IMR-90 (cell line): ENCODE results near the gene C6orf89. TPM values are rescaled to one million over a fixed set of nuclear protein-coding genes. Genes with fewer than 3 reads are reported as not detected.

ENCODE experiments used
- ATAC-seq: fragments of 200-7000 bp; cut with Tn5 transposase; 2 replicates; pipeline ENCODE4 v1.9.1; 2020; ENCODE audit warnings: low read depth, mild to moderate bottlenecking, moderate library complexity
- BruUV-seq: library from RNA; stranded (reverse); fragments of 400-500 nt; replicated peaks from 2 replicates; lab custom pipeline; 2021; lab: Mats Ljungman, UMichigan
- CTCF ChIA-PET: fragments of 300-600 bp; formaldehyde crosslinking; extraction: SDS; loops from one replicate; lab custom pipeline; 2021; ENCODE audit warnings: antibody characterized with exemption; lab: Yijun Ruan, JAX
- POLR2A ChIA-PET: fragments of 300-600 bp; sonication (Branson Sonifier 250); formaldehyde crosslinking; loops from one replicate; lab custom pipeline; 2022; ENCODE audit warnings: antibody characterized with exemption; ENCODE audit not compliant: unreplicated experiment; lab: Charles Lee
- DNase-seq: peaks from one replicate; pipeline ENCODE4 v3.0.0; 2013
- H2AFZ ChIP-seq: replicated peaks from 2 replicates; pipeline ENCODE3; 2013; ENCODE audit warnings: low read length, mild to moderate bottlenecking; ENCODE audit not compliant: poor library complexity
- H2AK5ac ChIP-seq: 2 replicates; pipeline ENCODE4 v1.6.1; 2013; ENCODE audit warnings: low read depth, low read length, inconsistent platforms
- H2AK9ac ChIP-seq: replicated peaks from 2 replicates; pipeline ENCODE3; 2013; ENCODE audit warnings: mild to moderate bottlenecking, low read depth, low read length, moderate library complexity; ENCODE audit not compliant: poor library complexity
- H2BK120ac ChIP-seq: 2 replicates; pipeline ENCODE4 v1.6.1; 2013; ENCODE audit warnings: low read depth, low read length, inconsistent platforms
- H2BK15ac ChIP-seq: 3 replicates; pipeline ENCODE4 v1.6.1; 2013; ENCODE audit warnings: low read depth, low read length, inconsistent platforms
- H2BK20ac ChIP-seq: 2 replicates; pipeline ENCODE4 v1.6.1; 2013; ENCODE audit warnings: low read depth, mild to moderate bottlenecking, inconsistent platforms, low read length, moderate library complexity
- H2BK5ac ChIP-seq: 2 replicates; pipeline ENCODE4 v1.6.1; 2013; ENCODE audit warnings: mild to moderate bottlenecking, low read depth, low read length, inconsistent platforms; ENCODE audit not compliant: poor library complexity, severe bottlenecking
- H3K14ac ChIP-seq: replicated peaks from 2 replicates; pipeline ENCODE4 v1.6.1; 2013; ENCODE audit warnings: low read depth, low read length, inconsistent platforms
- H3K18ac ChIP-seq: 2 replicates; pipeline ENCODE4 v1.6.1; 2013; ENCODE audit warnings: low read depth, low read length, control low read depth
- H3K23ac ChIP-seq: 2 replicates; pipeline ENCODE4 v1.6.1; 2013; ENCODE audit warnings: low read depth, low read length, inconsistent platforms
- H3K27ac ChIP-seq: 2 replicates; pipeline ENCODE4 v1.5.1; 2013; ENCODE audit warnings: mild to moderate bottlenecking, control low read depth, low read length; ENCODE audit not compliant: insufficient read depth
- H3K27me3 ChIP-seq: 2 replicates; pipeline ENCODE4 v1.6.1; 2013; ENCODE audit warnings: low read length; ENCODE audit not compliant: control insufficient read depth, insufficient read depth
- H3K36me3 ChIP-seq: 2 replicates; pipeline ENCODE4 v1.6.1; 2013; ENCODE audit warnings: low read length, mixed read lengths; ENCODE audit not compliant: control insufficient read depth, insufficient read depth
- H3K4ac ChIP-seq: 2 replicates; pipeline ENCODE4 v1.6.1; 2013; ENCODE audit warnings: low read depth, low read length, inconsistent platforms
- H3K4me1 ChIP-seq: 2 replicates; pipeline ENCODE4 v1.6.1; 2013; ENCODE audit warnings: low read length, mixed read lengths; ENCODE audit not compliant: control insufficient read depth, insufficient read depth
- H3K4me2 ChIP-seq: 2 replicates; pipeline ENCODE4 v1.6.1; 2013; ENCODE audit warnings: low read depth, mild to moderate bottlenecking, control low read depth, low read length, moderate library complexity
- H3K4me3 ChIP-seq: 2 replicates; pipeline ENCODE4 v1.5.1; 2013; ENCODE audit warnings: low read depth, mild to moderate bottlenecking, control low read depth, low read length, moderate library complexity; ENCODE audit not compliant: insufficient read depth
- H3K56ac ChIP-seq: 2 replicates; pipeline ENCODE4 v1.6.1; 2013; ENCODE audit warnings: low read length, inconsistent platforms; ENCODE audit not compliant: insufficient read depth; ENCODE audit errors: extremely low read depth
- H3K79me1 ChIP-seq, 2 experiments: 2 replicates each; pipeline ENCODE4 v1.6.1; 2013; ENCODE audit warnings: low read length in 2 of 2, inconsistent platforms in 1 of 2, low read depth in 1 of 2
- H3K9ac ChIP-seq: 2 replicates; pipeline ENCODE4 v1.6.1; 2013; ENCODE audit warnings: low read depth, low read length, control low read depth
- H3K9me1 ChIP-seq: 2 replicates; pipeline ENCODE4 v1.6.1; 2013; ENCODE audit warnings: low read length, inconsistent platforms; ENCODE audit not compliant: insufficient read depth
- H3K9me3 ChIP-seq: 2 replicates; pipeline ENCODE4 v1.6.1; 2013; ENCODE audit warnings: low read length; ENCODE audit not compliant: control insufficient read depth, insufficient read depth
- H4K20me1 ChIP-seq: 2 replicates; pipeline ENCODE4 v1.6.1; 2013; ENCODE audit warnings: low read length, inconsistent platforms; ENCODE audit not compliant: insufficient read depth
- H4K5ac ChIP-seq: 2 replicates; pipeline ENCODE4 v1.6.1; 2013; ENCODE audit warnings: mild to moderate bottlenecking, low read depth, low read length, control low read depth
- H4K8ac ChIP-seq, 2 experiments: 2 replicates each; pipeline ENCODE4 v1.6.1; 2013; ENCODE audit warnings: low read depth in 2 of 2, low read length in 2 of 2, control low read depth in 1 of 2, inconsistent platforms in 1 of 2
- H4K91ac ChIP-seq: 2 replicates; pipeline ENCODE4 v1.6.1; 2013; ENCODE audit warnings: low read depth, low read length, inconsistent platforms; ENCODE audit not compliant: insufficient read depth
- BHLHE40 ChIP-seq: fragments of 150-350 bp; IDR thresholded peaks from 2 replicates; pipeline ENCODE4 v1.6.1; 2016; ENCODE audit warnings: mild to moderate bottlenecking, low read depth, low read length
- CEBPB ChIP-seq: IDR thresholded peaks from 2 replicates; pipeline ENCODE4 v1.6.1; 2012; ENCODE audit warnings: low read depth, low read length, improper control_type of control experiment
- CHD1 ChIP-seq: IDR thresholded peaks from 2 replicates; pipeline ENCODE4 v1.6.1; 2012; ENCODE audit warnings: low read depth, low read length, improper control_type of control experiment
- MAFK ChIP-seq: IDR thresholded peaks from 2 replicates; pipeline ENCODE4 v1.6.1; 2012; ENCODE audit warnings: low read depth, low read length, improper control_type of control experiment
- MAZ ChIP-seq: IDR thresholded peaks from 2 replicates; pipeline ENCODE4 v1.6.1; 2012; ENCODE audit warnings: low read depth, mild to moderate bottlenecking, low read length, improper control_type of control experiment, moderate library complexity, borderline replicate concordance
- SMC3 ChIP-seq: fragments of 150-350 bp; IDR thresholded peaks from 2 replicates; pipeline ENCODE4 v1.6.1; 2016; ENCODE audit warnings: low read depth, mild to moderate bottlenecking, antibody characterized with exemption, low read length, moderate library complexity
- USF2 ChIP-seq: fragments of 150-350 bp; IDR thresholded peaks from 2 replicates; pipeline ENCODE4 v1.6.1; 2017; ENCODE audit warnings: mild to moderate bottlenecking, antibody characterized with exemption, low read length, low read depth
- WGBS, 2 experiments: methylation state at CpG; one replicate each; pipeline versions ENCODE4 v1.1.5 to v1.1.7; 2013; ENCODE audit warnings: missing lambda C conversion rate in 2 of 2; ENCODE audit not compliant: insufficient read length in 1 of 2; ENCODE audit errors: extremely low coverage in 2 of 2; 5-methylcytosine and 5-hydroxymethylcytosine counted together
- dilution Hi-C: fragments of 300-500 bp; cut with HindIII; formaldehyde crosslinking; loops from one replicate; pipeline ENCODE4 v1.14.3; 2018; ENCODE audit warnings: low sequenced_read_pairs; ENCODE audit not compliant: unreplicated experiment
- in situ Hi-C: fragments of 300-500 bp; cut with MboI; formaldehyde crosslinking; loops from 3 replicates; pipeline ENCODE4 v1.14.3; 2019; ENCODE audit warnings: low sequenced_read_pairs, inconsistent platforms, mixed read lengths
- intact Hi-C: fragments of 100-400 bp; cut with micrococcal nuclease; formaldehyde crosslinking; loops from 2 replicates; pipeline ENCODE4 v1.10.0; 2022
- polyA plus RNA-seq, 3 experiments: library from polyadenylated mRNA; depleted of rRNA; stranded (reverse); fragments of >200 nt; gene quantifications; 2 replicates each; pipeline ENCODE4 v1.2.3, GENCODE V29; 2012; ENCODE audit warnings: low replicate concordance in 1 of 3
- total RNA-seq: library from RNA; depleted of rRNA; stranded (reverse); fragments of >200 nt; gene quantifications from 2 replicates; pipeline ENCODE4 v1.2.3, GENCODE V29; 2012

The C6orf89 gene
- total and polyA plus RNA-seq, 2 of the 4 experiments (the other 2 are of a cell fraction): 30.8 to 52.3 TPM

GRCh38 chr6:36858407-36858981 lies 27.3 kb upstream of the C6orf89 start:
- peak overlapping the region; percentile 81 for H3K4ac ChIP-seq
- H3K14ac ChIP-seq: peak overlapping the region; percentile 70
- H2AK9ac ChIP-seq: peak overlapping the region; percentile 59
- peaks cover 28% of the 10 kb centered on the region for H3K9me1 ChIP-seq
- no peaks in the 10 kb centered on the region for H3K9me3 ChIP-seq
- H4K91ac ChIP-seq: peak overlapping the region; percentile 59
- CTCF ChIA-PET: interaction anchor here (1.0 kb wide), 1 partner anchor 320 kb away, joined by 5 read pairs; no protein-coding TSS in a partner anchor
- H3K27me3 ChIP-seq: no peaks in the 10 kb centered on the region
- no peak overlapping the region; the same call in 1 of the 2 replicates for H3K23ac ChIP-seq
- intact Hi-C loops (no loop called here), dilution Hi-C loops (no loop called here), in situ Hi-C loops (no loop called here)
- peaks cover 11% of the 10 kb centered on the region for H3K36me3 ChIP-seq
- no peak overlapping the region for H3K56ac ChIP-seq
- peak overlapping the region; percentile 56 for H2BK5ac ChIP-seq
- H2BK20ac ChIP-seq: peak overlapping the region; percentile 91
- H3K4me3 ChIP-seq: no peak overlapping the region
- TF ChIP-seq CEBPB (peak; percentile 17; the same call in 1 of the 2 replicates), USF2 (no peak), CHD1 (no peak), MAFK (no peak), MAZ (no peak), SMC3 (no peak), BHLHE40 (no peak)
- peak overlapping the region in 1 of 2 experiments; percentile 50; a peak in 2 of 4 replicates for H4K8ac ChIP-seq
- peaks cover 3% of the 10 kb centered on the region; the same call in 1 of the 2 replicates for H4K20me1 ChIP-seq
- ATAC-seq (peak; percentile 95), DNase-seq (peak; percentile 77)
- no TSS peak for BruUV-seq
- peak overlapping the region; percentile 44; the same call in 1 of the 2 replicates for H3K18ac ChIP-seq
- peaks cover 6% of the 10 kb centered on the region for H3K4me1 ChIP-seq
- H2AK5ac ChIP-seq: peak overlapping the region; percentile 85; the same call in 1 of the 2 replicates
- H4K5ac ChIP-seq: peak overlapping the region; percentile 12; the same call in 1 of the 2 replicates
- H3K79me1 ChIP-seq: peaks cover 34 to 77% of the 10 kb centered on the region in 2 experiments
- no peak overlapping the region for H3K9ac ChIP-seq
- H3K4me2 ChIP-seq: peak overlapping the region; percentile 50; the same call in 1 of the 2 replicates
- POLR2A ChIA-PET: no interaction called here
- peak overlapping the region; percentile 72 for H3K27ac ChIP-seq
- WGBS, 2 experiments: no CpG with 5 or more reads among the region's 6 CpGs
- peak overlapping the region; percentile 69 for H2AFZ ChIP-seq
- peak overlapping the region; percentile 82 for H2BK120ac ChIP-seq
- 0 out of 3 replicates have a peak overlapping the region, but pooled peaks have one; percentile 37 for H2BK15ac ChIP-seq
